ENCODE results near the gene GPBP1L1. TPM values are rescaled to one million over a fixed set of nuclear protein-coding genes. Genes with fewer than 3 reads are reported as not detected.
"Not testable (repeated sequence)": the region's sequence is repeated elsewhere in the genome, so short reads cannot be mapped to it uniquely, and the experiment has no call there.

Gene GPBP1L1
- total RNA-seq, 1 experiment from 2014 or later, result 71.9 TPM

- DNase-seq (ENCODE audit: low read depth, low spot score), result no peak
- in situ Hi-C loops (cut with HindIII; ENCODE audit: low pct_unique_long_range_greater_than_20kb, low sequenced_read_pairs), result no loop called here
Measured at GRCh38 chr1:45617618-45618017, 68.7 kb downstream of the GPBP1L1 start.

DNA sequence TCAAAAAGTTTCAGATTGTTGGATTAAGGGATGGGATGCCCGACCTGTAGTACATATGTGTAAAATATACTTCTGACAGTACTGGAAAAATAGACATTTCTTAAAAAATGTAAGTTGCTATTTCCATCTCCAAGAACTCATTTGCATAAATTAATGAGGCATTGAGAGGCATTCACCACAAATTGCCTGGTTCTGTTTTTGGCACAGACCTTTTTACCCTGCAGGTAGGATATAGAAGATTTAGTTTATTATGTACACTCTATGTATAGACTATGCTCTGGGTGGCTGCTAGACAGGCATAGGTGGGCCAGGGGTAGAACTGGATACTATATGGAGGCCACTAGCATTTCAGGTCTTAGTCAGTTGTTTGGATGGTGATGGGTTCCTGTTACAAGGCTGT lies 70.4 kb downstream of the GPBP1L1 start:
- DNase-seq (ENCODE audit: low read depth, low spot score), result no peak
- in situ Hi-C loops (cut with HindIII; ENCODE audit: low pct_unique_long_range_greater_than_20kb, low sequenced_read_pairs), result no loop called here

- DNase-seq (ENCODE audit: low read depth, low spot score), result no peak
- in situ Hi-C loops (cut with HindIII; ENCODE audit: low pct_unique_long_range_greater_than_20kb, low sequenced_read_pairs), result no loop called here
Measured at GRCh38 chr1:45612941-45613579, 73.3 kb downstream of the GPBP1L1 start.

DNA sequence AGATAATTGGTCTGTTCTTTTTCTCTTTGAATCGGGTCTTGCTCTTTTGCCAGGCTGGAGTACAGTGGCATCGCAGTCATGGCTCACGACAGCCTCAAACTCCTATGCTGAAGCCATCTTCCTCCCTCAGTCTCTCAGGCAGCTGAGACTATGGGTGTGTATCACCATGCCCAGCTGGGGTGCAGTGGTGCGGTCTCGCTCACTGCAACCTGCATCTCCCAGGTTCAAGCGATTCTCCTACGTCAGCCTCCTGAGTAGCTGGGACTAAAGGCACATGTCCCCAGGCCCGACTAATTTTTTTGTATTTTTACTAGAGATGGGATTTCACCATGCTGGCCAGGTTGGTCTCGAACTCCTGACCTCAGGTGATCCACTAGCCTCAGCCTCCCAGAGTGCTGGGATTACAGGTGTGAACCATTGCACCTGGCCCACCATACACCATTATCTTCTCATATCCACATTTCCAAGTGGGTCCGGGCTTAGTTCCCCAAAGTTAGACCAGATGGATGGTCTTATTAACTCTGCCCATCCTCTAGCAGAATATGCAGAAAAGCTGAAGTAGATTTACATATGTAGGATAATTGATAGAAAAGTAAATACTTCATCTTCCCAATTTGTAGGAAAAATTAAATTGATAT lies 75.6 kb downstream of the GPBP1L1 start:
- in situ Hi-C loops (cut with HindIII; ENCODE audit: low pct_unique_long_range_greater_than_20kb, low sequenced_read_pairs), result no loop called here
- no peak for DNase-seq (ENCODE audit: low read depth, low spot score)

GRCh38 chr1:45608175-45609156 lies 77.9 kb downstream of the GPBP1L1 start:
- in situ Hi-C loops (cut with HindIII; ENCODE audit: low pct_unique_long_range_greater_than_20kb, low sequenced_read_pairs), result no loop called here
- no peak for DNase-seq (ENCODE audit: low read depth, low spot score)

DNA sequence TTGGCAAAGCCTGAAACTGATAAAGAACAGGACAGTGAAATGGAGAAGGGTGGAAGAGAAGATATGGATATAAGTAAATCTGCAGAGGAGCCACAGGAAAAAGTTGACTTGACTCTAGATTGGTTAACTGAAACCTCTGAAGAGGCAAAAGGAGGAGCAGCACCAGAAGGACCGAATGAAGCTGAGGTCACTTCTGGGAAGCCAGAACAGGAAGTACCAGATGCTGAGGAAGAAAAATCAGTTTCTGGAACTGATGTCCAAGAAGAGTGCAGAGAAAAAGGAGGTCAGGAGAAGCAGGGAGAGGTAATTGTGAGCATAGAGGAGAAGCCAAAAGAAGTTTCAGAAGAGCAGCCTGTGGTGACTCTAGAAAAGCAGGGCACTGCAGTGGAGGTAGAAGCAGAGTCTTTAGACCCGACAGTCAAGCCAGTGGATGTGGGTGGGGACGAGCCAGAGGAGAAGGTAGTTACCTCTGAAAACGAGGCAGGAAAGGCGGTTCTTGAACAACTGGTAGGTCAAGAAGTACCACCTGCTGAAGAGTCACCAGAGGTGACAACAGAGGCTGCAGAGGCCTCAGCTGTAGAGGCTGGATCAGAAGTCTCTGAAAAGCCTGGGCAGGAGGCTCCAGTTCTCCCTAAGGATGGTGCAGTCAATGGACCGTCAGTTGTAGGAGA lies 78.8 kb downstream of the GPBP1L1 start:
- in situ Hi-C loops (cut with HindIII; ENCODE audit: low pct_unique_long_range_greater_than_20kb, low sequenced_read_pairs), result no loop called here
- no peak for DNase-seq (ENCODE audit: low read depth, low spot score)

DNA sequence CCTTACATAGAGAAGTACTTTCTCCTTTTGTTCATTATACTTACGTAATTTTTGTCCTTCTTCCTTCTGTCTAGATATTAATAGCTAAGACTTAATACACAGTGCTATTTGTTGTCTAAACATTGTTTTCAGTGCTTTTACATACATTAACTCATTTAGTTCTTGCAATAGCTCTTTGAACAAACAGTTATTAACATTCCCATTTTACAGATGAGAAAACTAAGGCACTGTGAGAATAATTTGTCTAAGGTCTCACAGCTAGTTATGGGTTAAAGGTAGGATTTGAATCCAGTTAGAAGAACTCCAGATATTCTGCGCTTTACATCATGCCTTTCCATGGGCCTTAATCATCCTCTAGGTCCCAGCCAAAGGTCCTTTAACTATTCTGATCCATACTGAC lies 82.1 kb downstream of the GPBP1L1 start:
- in situ Hi-C loops (cut with HindIII; ENCODE audit: low pct_unique_long_range_greater_than_20kb, low sequenced_read_pairs), result no loop called here
- DNase-seq (ENCODE audit: low read depth, low spot score), result no peak

GRCh38 chr1:45596765-45597164 lies 89.6 kb downstream of the GPBP1L1 start:
- in situ Hi-C loops (cut with HindIII; ENCODE audit: low pct_unique_long_range_greater_than_20kb, low sequenced_read_pairs); DNase-seq (ENCODE audit: low read depth, low spot score): not testable (repeated sequence)

GRCh38 chr1:45594412-45594811 lies 91.9 kb downstream of the GPBP1L1 start:
- DNase-seq (ENCODE audit: low read depth, low spot score), result no peak
- in situ Hi-C loops (cut with HindIII; ENCODE audit: low pct_unique_long_range_greater_than_20kb, low sequenced_read_pairs), result no loop called here

GRCh38 chr1:45589861-45590260 lies 96.5 kb downstream of the GPBP1L1 start:
- in situ Hi-C loops (cut with HindIII; ENCODE audit: low pct_unique_long_range_greater_than_20kb, low sequenced_read_pairs), result no loop called here
- DNase-seq (ENCODE audit: low read depth, low spot score), result no peak

DNA sequence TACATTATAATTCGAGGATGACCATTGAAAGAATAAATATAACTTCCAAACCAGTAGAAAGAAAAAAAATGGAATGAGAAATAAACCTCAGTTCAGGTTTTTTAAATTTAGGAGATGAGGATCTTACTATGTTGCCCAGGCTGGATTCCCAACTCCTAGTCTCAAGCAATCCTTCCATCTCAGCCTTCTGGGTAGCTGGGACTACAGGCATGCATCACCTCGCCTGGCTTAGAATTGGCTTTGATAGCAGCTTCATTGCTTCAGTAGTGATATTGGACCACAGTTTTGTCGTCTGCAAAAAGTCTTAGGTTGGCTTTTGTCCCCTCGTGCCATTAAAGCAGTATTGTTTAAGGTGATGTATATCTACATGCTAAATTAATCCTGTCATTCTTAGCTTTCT lies 99.6 kb downstream of the GPBP1L1 start:
- DNase-seq (ENCODE audit: low read depth, low spot score), result no peak
- in situ Hi-C loops (cut with HindIII; ENCODE audit: low pct_unique_long_range_greater_than_20kb, low sequenced_read_pairs), result no loop called here

DNA sequence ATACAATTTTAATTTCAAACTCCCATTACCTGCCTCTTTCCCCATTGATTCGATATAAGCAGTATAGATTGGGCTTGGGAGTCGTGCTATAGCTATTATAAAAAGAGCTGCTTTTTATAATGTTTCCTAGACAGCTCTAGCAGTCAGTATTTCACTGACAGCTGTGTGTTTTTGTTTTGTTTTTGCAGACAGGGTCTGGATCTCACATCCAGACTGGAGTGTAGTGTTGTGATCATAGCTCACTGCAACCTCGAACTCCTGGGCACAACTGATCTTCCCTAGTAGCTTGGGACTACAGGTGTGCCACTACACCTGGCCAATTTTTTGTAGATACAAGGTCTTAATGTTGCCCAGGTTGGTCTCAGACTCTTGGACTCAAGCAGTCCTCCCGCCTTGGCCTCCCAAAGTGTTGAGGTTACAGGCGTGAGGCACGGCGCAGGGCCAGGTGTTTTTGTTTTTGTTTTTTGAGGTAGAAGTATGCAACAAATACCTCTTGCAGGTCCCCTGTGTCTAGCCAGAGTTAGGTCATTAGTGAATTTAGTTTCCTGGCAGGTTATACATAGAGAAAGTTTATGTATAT lies 100.7 kb downstream of the GPBP1L1 start:
- in situ Hi-C loops (cut with HindIII; ENCODE audit: low pct_unique_long_range_greater_than_20kb, low sequenced_read_pairs), result no loop called here
- no peak for DNase-seq (ENCODE audit: low read depth, low spot score)

GRCh38 chr1:45585110-45585426 lies 101.3 kb downstream of the GPBP1L1 start:
- no peak for DNase-seq (ENCODE audit: low read depth, low spot score)
- in situ Hi-C loops (cut with HindIII; ENCODE audit: low pct_unique_long_range_greater_than_20kb, low sequenced_read_pairs), result no loop called here

DNA sequence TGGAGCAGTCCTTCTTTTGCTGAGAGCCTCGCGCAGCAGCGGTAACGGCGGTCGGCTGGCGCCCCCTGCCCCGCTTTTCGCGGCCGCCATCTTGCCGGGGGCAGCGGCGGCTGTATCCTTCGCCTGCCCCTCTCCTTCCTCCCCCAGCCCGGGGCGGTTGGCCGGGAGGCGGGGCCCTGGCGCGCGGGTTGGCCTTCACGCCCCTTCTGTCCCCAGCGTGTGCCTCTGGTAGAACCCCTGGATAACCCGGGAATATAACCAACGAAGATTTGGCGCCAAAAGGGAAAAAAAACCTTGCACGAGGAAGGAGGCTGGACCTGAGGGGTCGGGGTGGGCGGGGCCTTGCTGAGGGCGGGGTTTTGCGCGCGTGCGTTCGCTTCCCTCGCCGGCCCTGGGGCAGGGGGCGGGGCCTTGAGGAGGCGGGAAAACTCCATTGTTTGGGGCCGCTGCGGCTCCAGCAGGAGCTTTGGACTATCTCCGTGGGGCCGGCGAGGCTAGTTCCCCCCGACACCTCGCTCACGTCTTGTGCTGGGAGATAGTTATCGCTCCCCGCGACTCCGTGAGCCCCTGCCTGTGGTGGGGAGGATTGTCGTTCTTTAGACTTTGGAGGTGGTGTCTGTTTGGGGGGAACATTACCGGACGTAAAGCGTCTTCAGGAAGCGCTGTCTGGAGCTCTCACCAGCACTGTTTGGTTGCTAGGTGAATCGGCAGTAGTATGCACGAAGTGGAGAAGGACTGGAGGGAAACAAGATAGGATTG lies 101.8 kb downstream of the GPBP1L1 start:
- DNase-seq (ENCODE audit: low read depth, low spot score), result peak; percentile 86
- in situ Hi-C loops (cut with HindIII; ENCODE audit: low pct_unique_long_range_greater_than_20kb, low sequenced_read_pairs), result no loop called here

GRCh38 chr1:45583666-45584350 lies 102.5 kb downstream of the GPBP1L1 start, which contains the start of gene NASP:
Gene NASP (plus strand): TSS chr1:45584041. CDS start chr1:45584147, 106 bp downstream.
- in situ Hi-C loops (cut with HindIII; ENCODE audit: low pct_unique_long_range_greater_than_20kb, low sequenced_read_pairs), result no loop called here
- peak; percentile 85 for DNase-seq (ENCODE audit: low read depth, low spot score)

- in situ Hi-C loops (cut with HindIII; ENCODE audit: low pct_unique_long_range_greater_than_20kb, low sequenced_read_pairs), result no loop called here
- DNase-seq (ENCODE audit: low read depth, low spot score), result peak; percentile 96
Measured at GRCh38 chr1:45583264-45583665, 103.1 kb downstream of the GPBP1L1 start.
